Measurements from ENCODE around the gene QRFPR. TPM values are rescaled to one million over a fixed set of nuclear protein-coding genes. Genes with fewer than 3 reads are reported as not detected.
"Not testable (repeated sequence)": the region's sequence is repeated elsewhere in the genome, so short reads cannot be mapped to it uniquely, and the experiment has no call there.

QRFPR gene
- total RNA-seq, 1 donor from 2014 or later, result not detected

- no peak for DNase-seq (ENCODE audit: low spot score, unreplicated experiment)
- TF ChIP-seq CTCF (IDR thresholded peaks at IDR 0.05; ENCODE audit: unreplicated experiment), result no peak
- no peaks in the 10 kb centered on the region for H3K4me1 Mint-ChIP-seq (ENCODE audit: low read depth)
- H3K9me3 Mint-ChIP-seq (ENCODE audit: low read depth), result no peaks in the 10 kb centered on the region
- no peaks in the 10 kb centered on the region for H3K27me3 Mint-ChIP-seq
- no peak overlapping the region for H3K27ac Mint-ChIP-seq
- no peaks in the 10 kb centered on the region for H3K36me3 Mint-ChIP-seq (ENCODE audit: insufficient read depth)
- no peak overlapping the region for H3K4me3 Mint-ChIP-seq (ENCODE audit: low read depth)
These were observed 50.6 kb downstream of the QRFPR start for GRCh38 chr4:121330180-121330665.

- H3K9me3 Mint-ChIP-seq (ENCODE audit: low read depth), result no peaks in the 10 kb centered on the region
- DNase-seq (ENCODE audit: low spot score, unreplicated experiment), result no peak
- no peak for TF ChIP-seq CTCF (IDR thresholded peaks at IDR 0.05; ENCODE audit: unreplicated experiment)
- H3K4me3 Mint-ChIP-seq (ENCODE audit: low read depth), result no peak overlapping the region
- no peaks in the 10 kb centered on the region for H3K4me1 Mint-ChIP-seq (ENCODE audit: low read depth)
- H3K27ac Mint-ChIP-seq, result no peak overlapping the region
- no peaks in the 10 kb centered on the region for H3K36me3 Mint-ChIP-seq (ENCODE audit: insufficient read depth)
- H3K27me3 Mint-ChIP-seq, result no peaks in the 10 kb centered on the region
These were observed 54.2 kb downstream of the QRFPR start for GRCh38 chr4:121326597-121326996.

- peak; percentile 17 for TF ChIP-seq CTCF (IDR thresholded peaks at IDR 0.05; ENCODE audit: unreplicated experiment)
- no peaks in the 10 kb centered on the region for H3K9me3 Mint-ChIP-seq (ENCODE audit: low read depth)
- H3K4me1 Mint-ChIP-seq (ENCODE audit: low read depth), result no peaks in the 10 kb centered on the region
- H3K27me3 Mint-ChIP-seq, result no peaks in the 10 kb centered on the region
- no peaks in the 10 kb centered on the region for H3K36me3 Mint-ChIP-seq (ENCODE audit: insufficient read depth)
- no peak overlapping the region for H3K4me3 Mint-ChIP-seq (ENCODE audit: low read depth)
- H3K27ac Mint-ChIP-seq, result no peak overlapping the region
- DNase-seq (ENCODE audit: low spot score, unreplicated experiment), result no peak
These were observed 56.5 kb downstream of the QRFPR start for GRCh38 chr4:121324331-121324730.

- Mint-ChIP-seq H3K27ac (no peak overlapping the region), H3K4me1 (ENCODE audit: low read depth) (no peaks in the 10 kb centered on the region), H3K4me3 (ENCODE audit: low read depth) (no peak overlapping the region), H3K9me3 (ENCODE audit: low read depth) (peaks cover 13% of the 10 kb centered on the region), H3K27me3 (no peaks in the 10 kb centered on the region), H3K36me3 (ENCODE audit: insufficient read depth) (no peaks in the 10 kb centered on the region)
- DNase-seq (ENCODE audit: low spot score, unreplicated experiment), result no peak
- TF ChIP-seq CTCF (IDR thresholded peaks at IDR 0.05; ENCODE audit: unreplicated experiment), result no peak
These were observed 59.4 kb downstream of the QRFPR start for GRCh38 chr4:121321466-121321865.

- Mint-ChIP-seq H3K4me3 (ENCODE audit: low read depth) (no peak overlapping the region), H3K9me3 (ENCODE audit: low read depth) (peaks cover 13% of the 10 kb centered on the region), H3K4me1 (ENCODE audit: low read depth) (no peaks in the 10 kb centered on the region), H3K27me3 (no peaks in the 10 kb centered on the region), H3K27ac (no peak overlapping the region), H3K36me3 (ENCODE audit: insufficient read depth) (no peaks in the 10 kb centered on the region)
- no peak for TF ChIP-seq CTCF (IDR thresholded peaks at IDR 0.05; ENCODE audit: unreplicated experiment)
- no peak for DNase-seq (ENCODE audit: low spot score, unreplicated experiment)
These were observed 64.7 kb downstream of the QRFPR start for GRCh38 chr4:121316091-121316490.

GRCh38 chr4:121313430-121313829 is 67.4 kb downstream of the QRFPR start:
- H3K27me3 Mint-ChIP-seq; H3K27ac Mint-ChIP-seq; H3K4me1 Mint-ChIP-seq (ENCODE audit: low read depth); DNase-seq (ENCODE audit: low spot score, unreplicated experiment); H3K4me3 Mint-ChIP-seq (ENCODE audit: low read depth); H3K36me3 Mint-ChIP-seq (ENCODE audit: insufficient read depth): not testable (repeated sequence)
- H3K9me3 Mint-ChIP-seq (ENCODE audit: low read depth), result peaks cover 12% of the 10 kb centered on the region
